ENCODE results near the gene FAM111B. TPM values are rescaled to one million over a fixed set of nuclear protein-coding genes. Genes with fewer than 3 reads are reported as not detected.

FAM111B gene
- total RNA-seq, 1 experiment from 2014 or later: 26.7 TPM

- Histone ChIP-seq H3K79me2 (ENCODE audit: low read length) (peaks cover 36% of the 10 kb centered on the region), H3K4me2 (ENCODE audit: low read length) (peak overlapping the region; percentile 94), H3K9me2 (replicated peaks; ENCODE audit: low read length) (no peaks in the 10 kb centered on the region), H3K4me1 (ENCODE audit: insufficient read depth, low read length) (peaks cover 35% of the 10 kb centered on the region), H4K20me1 (ENCODE audit: low read length) (no peaks in the 10 kb centered on the region), H3F3A (ENCODE audit: low read length, unreplicated experiment) (no peaks in the 10 kb centered on the region), H3K27me3 (ENCODE audit: low read length) (no peaks in the 10 kb centered on the region), H2AFZ (ENCODE audit: low read length) (peak overlapping the region; percentile 85), H3K4me3 (ENCODE audit: low read length) (peak overlapping the region; percentile 79), H3K9me3 (ENCODE audit: low read length) (no peaks in the 10 kb centered on the region), H3K27ac (ENCODE audit: low read length) (peak overlapping the region; percentile 68), H3K36me3 (ENCODE audit: low read depth, low read length) (0 out of 2 replicates have a peak, but pooled peaks cover 6% of the 10 kb centered on the region), H3K9ac (ENCODE audit: low read length) (peak overlapping the region; percentile 77)
- ATAC-seq: no peak
- TF ChIP-seq CTCF (conservative IDR thresholded peaks at IDR 0.05; ENCODE audit: low read depth, low read length) (no peak), EZH2 (IDR thresholded peaks at IDR 0.05; ENCODE audit: low read length, unreplicated experiment) (no peak), EZH2phosphoT487 (IDR thresholded peaks at IDR 0.05; ENCODE audit: borderline replicate concordance, low read length) (no peak)
- DNase-seq: peak; percentile 37
- CTCF ChIA-PET: interaction anchor here (0.6 to 1.8 kb wide), 3 partner anchors 14 to 462 kb away, joined by 3 to 13 read pairs (median 4); no protein-coding TSS in a partner anchor
- intact Hi-C loops (cut with micrococcal nuclease): loop anchor here (1.0 to 10.0 kb wide), 4 partner anchors 16 to 565 kb away; partner anchors contain the start of genes FAM111B, LPXN and ZFP91
- BruUV-seq (replicated peaks): TSS peak; percentile 71
- POLR2A ChIA-PET (ENCODE audit: unreplicated experiment): interaction anchor here (0.5 to 0.6 kb wide), 3 partner anchors 31 to 527 kb away, joined by 3 to 5 read pairs (median 4); partner anchors contain the start of gene PATL1
Measured at GRCh38 chr11:59141673-59142460, 34.8 kb downstream of the FAM111B start.

- Histone ChIP-seq H3K36me3 (ENCODE audit: low read depth, low read length) (0 out of 2 replicates have a peak, but pooled peaks cover 12% of the 10 kb centered on the region), H2AFZ (ENCODE audit: low read length) (peak within 1 kb of the TSS; percentile 85), H3F3A (ENCODE audit: low read length, unreplicated experiment) (no peaks in the 10 kb centered on the region), H3K27me3 (ENCODE audit: low read length) (no peaks in the 10 kb centered on the region), H3K9me3 (ENCODE audit: low read length) (no peaks in the 10 kb centered on the region), H3K4me3 (ENCODE audit: low read length) (peak within 1 kb of the TSS; percentile 79), H3K79me2 (ENCODE audit: low read length) (peaks cover 43% of the 10 kb centered on the region), H3K4me1 (ENCODE audit: insufficient read depth, low read length) (peaks cover 38% of the 10 kb centered on the region), H3K27ac (ENCODE audit: low read length) (peak within 1 kb of the TSS; percentile 68), H3K4me2 (ENCODE audit: low read length) (peak within 1 kb of the TSS; percentile 94), H4K20me1 (ENCODE audit: low read length) (no peaks in the 10 kb centered on the region), H3K9me2 (replicated peaks; ENCODE audit: low read length) (no peaks in the 10 kb centered on the region), H3K9ac (ENCODE audit: low read length) (peak within 1 kb of the TSS; percentile 77)
- DNase-seq: peak; percentile 96
- ChIA-PET CTCF (interaction anchor here (0.6 to 1.8 kb wide), 2 partner anchors 15 to 461 kb away, joined by 4 to 13 read pairs; no protein-coding TSS in a partner anchor), POLR2A (ENCODE audit: unreplicated experiment) (interaction anchor here (0.6 kb wide), 2 partner anchors 31 to 526 kb away, joined by 3 to 4 read pairs; partner anchors contain the start of gene PATL1)
- no TSS peak for BruUV-seq (replicated peaks)
- peak; percentile 77 for ATAC-seq
- intact Hi-C loops (cut with micrococcal nuclease): loop anchor here (1.0 to 10.0 kb wide), 4 partner anchors 15 to 566 kb away; partner anchors contain the start of genes FAM111B, LPXN and ZFP91
- peak; percentile 49 for TF ChIP-seq CTCF (conservative IDR thresholded peaks at IDR 0.05; ENCODE audit: low read depth, low read length)
- TF ChIP-seq EZH2 (IDR thresholded peaks at IDR 0.05; ENCODE audit: low read length, unreplicated experiment): no peak
Measured at GRCh38 chr11:59142530-59143507, 35.8 kb downstream of the FAM111B start, which contains the start of gene FAM111A. Gene FAM111A (plus strand): TSS chr11:59142856. CDS start chr11:59148873, 6,017 bp downstream.
